Stimulated activated CD8-positive, alpha-beta memory T cell treated with anti-CD3 and anti-CD28 coated beads, Interleukin-12 subunit alpha, Interleukin-12 subunit beta, amount 100 ng/mL, for 24 hours (primary cell): ENCODE measurements around the gene ZNF808.
"Not testable (repeated sequence)": the region's sequence is repeated elsewhere in the genome, so short reads cannot be mapped to it uniquely, and the experiment has no call there.

Source experiments
- DNase-seq: peaks from one replicate; pipeline ENCODE4 v3.0.0-alpha.2; 2020; ENCODE audit errors: extremely low read depth

ZNF808 gene

GRCh38 chr19:52593441-52593840 lies 66.0 kb downstream of the ZNF808 start:
- DNase-seq: not testable (repeated sequence)

- no peak for DNase-seq
Observed at GRCh38 chr19:52599241-52599640, 71.8 kb downstream of the ZNF808 start.

GRCh38 chr19:52600639-52601024 lies 73.2 kb downstream of the ZNF808 start:
- DNase-seq: no peak

- DNase-seq: peak; percentile 85
Observed at GRCh38 chr19:52601025-52601973, 73.8 kb downstream of the ZNF808 start.

- not testable (repeated sequence) for DNase-seq
Observed at GRCh38 chr19:52601974-52602366, 74.5 kb downstream of the ZNF808 start.

- no peak for DNase-seq
Observed at GRCh38 chr19:52602941-52603340, 75.5 kb downstream of the ZNF808 start.

GRCh38 chr19:52603558-52604207 lies 76.2 kb downstream of the ZNF808 start:
- DNase-seq: no peak
